K562 (cell line): ENCODE measurements around the gene FCGR3A. TPM values are rescaled to one million over a fixed set of nuclear protein-coding genes. Genes with fewer than 3 reads are reported as not detected.
"Not testable (repeated sequence)": the region's sequence is repeated elsewhere in the genome, so short reads cannot be mapped to it uniquely, and the experiment has no call there.

Experiments used
- EP400 ChIP-seq: fragments of 450-650 bp; IDR thresholded peaks from 2 replicates; pipeline ENCODE4 v1.6.1; 2017; ENCODE audit warnings: antibody characterized with exemption, mild to moderate bottlenecking, moderate library complexity
- MLLT1 ChIP-seq, 2 experiments: fragments of 450-650 bp; IDR thresholded peaks; 2 replicates each; pipeline ENCODE4 v1.6.1; 2016
- ZBTB40 ChIP-seq, 2 experiments: fragments of 450-650 bp in 1 of 2; sonication (generic) in 1 of 2; formaldehyde crosslinking in 1 of 2; IDR thresholded peaks; 2 replicates each; pipeline versions ENCODE4 v1.7.1 to v1.9.0; 2016 to 2022; ENCODE audit warnings: inconsistent platforms in 1 of 2, mild to moderate bottlenecking in 1 of 2, missing genetic modification reagents in 1 of 2
- polyA plus RNA-seq, 8 experiments: library from polyadenylated mRNA; depleted of rRNA in 4 of 8; stranded (reverse) in 5 of 8; unstranded in 3 of 8; fragments of >200 nt; fragmentation: Nextera tagmentation in 2 of 8; fragmentation: Illumina TruSeq in 1 of 8; extraction: Ambion mirVana in 2 of 8; extraction: Trizol in 1 of 8; gene quantifications; 2 replicates each; pipeline versions ENCODE4 v1.2.1 to v1.2.3, GENCODE V29; 2011 to 2014; ENCODE audit warnings: inconsistent platforms in 1 of 8, missing spikeins in 1 of 8
- total RNA-seq, 7 experiments: library from RNA; depleted of rRNA in 6 of 7; stranded (reverse); fragments of >200 nt in 6 of 7; fragmentation: Illumina TruSeq in 2 of 7; extraction: Trizol in 2 of 7; gene quantifications; 2 replicates each; pipeline versions ENCODE4 v1.2.1 to v1.2.3, GENCODE V29; 2011 to 2021; ENCODE audit warnings: low replicate concordance in 1 of 7

FCGR3A gene
- total and polyA plus RNA-seq, 9 of the 15 experiments (the other 6 are each of a cell fraction or from before 2014, with no cell fraction given): 0.04 to 0.29 (median 0.14) TPM; not detected in 3

- TF ChIP-seq MLLT1 (IDR thresholded peaks at IDR 0.05): peak; percentile 43 to 80; a peak in 2 of 4 replicates
- TF ChIP-seq EP400: peak; percentile 77
- TF ChIP-seq ZBTB40 (IDR thresholded peaks at IDR 0.05): peak; percentile 89
- not testable (repeated sequence) for TF ChIP-seq ZBTB40 (CRISPR knock-in tag; IDR thresholded peaks at IDR 0.05)
These were observed 9.7 kb downstream of the FCGR3A start (continued) for GRCh38 chr1:161539731-161540569.
